ENCODE results near the gene ASXL1.
"Not testable (repeated sequence)": the region's sequence is repeated elsewhere in the genome, so short reads cannot be mapped to it uniquely, and the experiment has no call there.

ASXL1 gene

GRCh38 chr20:32357869-32358631 is at the start of gene ASXL1:
TSS of gene ASXL1 (plus strand) at chr20:32358331. CDS start at chr20:32358776, 445 bp downstream.
- DNase-seq, result peak; percentile 98

DNA sequence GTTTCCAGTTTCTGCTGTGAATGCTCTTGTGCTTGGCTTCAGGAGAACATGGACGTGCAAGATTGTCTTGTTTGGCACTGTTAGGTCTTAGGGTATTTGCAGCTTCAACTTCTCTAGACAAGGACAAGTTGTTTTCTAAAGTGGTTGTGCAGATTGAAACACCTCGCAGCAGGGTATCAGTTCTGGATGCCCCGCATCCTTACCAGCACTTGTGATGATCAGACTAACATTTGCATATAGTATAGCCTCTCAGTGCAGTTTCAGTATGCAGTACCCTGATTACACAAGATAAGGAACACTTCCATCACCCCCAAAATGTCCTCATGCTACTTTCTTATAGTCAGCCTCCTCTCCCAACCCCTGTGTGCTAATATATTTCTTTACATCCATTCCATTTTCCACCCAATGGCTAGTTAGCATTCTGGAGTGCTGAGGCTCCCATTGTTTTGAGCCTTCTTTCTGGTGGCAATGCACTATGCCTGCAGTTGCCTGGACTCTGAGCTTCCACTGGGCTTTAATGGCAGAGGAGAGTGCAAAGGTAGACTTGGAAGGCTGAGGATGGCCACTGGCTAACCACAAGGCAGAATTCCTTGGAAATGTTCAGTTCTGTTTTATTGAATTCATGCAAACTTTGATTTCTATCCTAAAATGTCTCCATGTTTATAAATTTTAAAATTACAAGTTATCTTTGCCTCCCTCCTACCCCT is 45.3 kb upstream of the ASXL1 start:
- no peak for DNase-seq

DNA sequence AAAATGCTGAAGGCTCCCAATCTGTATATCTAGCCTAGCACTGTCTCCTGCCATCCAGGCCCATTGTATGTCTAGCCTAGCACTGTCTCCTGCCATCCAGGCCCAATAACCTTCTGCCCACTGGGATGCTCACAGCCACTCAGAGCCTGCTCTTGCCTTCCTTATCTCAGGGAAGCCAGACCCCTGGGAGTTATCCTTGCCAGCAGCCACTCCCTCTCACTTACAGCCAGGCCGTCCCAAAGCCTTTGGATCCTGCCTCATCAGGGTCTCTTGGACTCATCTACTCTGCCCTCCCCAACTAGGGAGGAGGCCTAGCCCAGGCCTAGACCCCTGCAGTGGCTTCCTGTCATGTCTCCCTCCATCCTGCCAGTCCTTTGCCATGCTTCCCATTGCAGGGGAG is 43.4 kb upstream of the ASXL1 start:
- no peak for DNase-seq

DNA sequence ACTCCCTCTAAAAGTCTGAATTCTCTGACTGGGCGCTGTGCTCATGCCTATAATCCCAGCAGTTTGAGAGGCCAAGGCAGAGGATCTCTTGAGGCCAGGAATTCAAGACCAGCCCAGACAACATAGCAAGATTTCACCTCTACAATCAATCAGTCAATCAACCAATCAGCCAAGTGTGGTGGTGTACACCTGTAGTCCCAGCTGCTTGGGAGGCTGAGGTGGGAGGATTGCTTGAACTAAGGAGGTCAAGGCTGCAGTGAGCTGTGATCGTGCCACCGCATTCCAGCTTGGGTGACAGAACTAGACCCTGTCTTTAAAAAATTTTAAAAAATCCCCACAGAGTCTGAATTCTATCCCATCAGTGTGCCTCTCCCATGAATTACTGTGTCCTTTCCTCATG is 42.7 kb upstream of the ASXL1 start:
- no peak for DNase-seq

GRCh38 chr20:32315891-32316290 is 42.2 kb upstream of the ASXL1 start:
- DNase-seq, result no peak

DNA sequence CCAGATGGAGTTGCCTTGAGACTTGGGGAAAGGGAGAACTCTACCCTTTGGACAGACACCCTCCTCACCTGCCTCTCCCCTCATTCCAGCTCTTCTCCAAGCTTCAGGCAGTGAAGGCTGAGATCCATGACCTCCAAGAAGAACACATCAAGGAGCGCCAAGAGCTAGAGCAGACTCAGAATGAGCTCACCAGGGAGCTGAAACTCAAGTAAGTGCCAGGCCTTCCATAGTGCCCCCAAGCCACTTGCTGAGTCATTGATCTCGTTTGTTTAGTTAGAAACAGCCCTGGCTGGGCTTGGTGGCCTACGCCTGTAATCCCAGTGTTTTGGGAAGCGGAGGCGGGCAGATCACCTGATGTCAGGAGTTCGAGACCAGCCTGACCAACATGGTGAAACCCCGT is 41.5 kb upstream of the ASXL1 start:
- DNase-seq, result no peak

- DNase-seq, result no peak
Measured at GRCh38 chr20:32319100-32319499, 39.0 kb upstream of the ASXL1 start.

DNA sequence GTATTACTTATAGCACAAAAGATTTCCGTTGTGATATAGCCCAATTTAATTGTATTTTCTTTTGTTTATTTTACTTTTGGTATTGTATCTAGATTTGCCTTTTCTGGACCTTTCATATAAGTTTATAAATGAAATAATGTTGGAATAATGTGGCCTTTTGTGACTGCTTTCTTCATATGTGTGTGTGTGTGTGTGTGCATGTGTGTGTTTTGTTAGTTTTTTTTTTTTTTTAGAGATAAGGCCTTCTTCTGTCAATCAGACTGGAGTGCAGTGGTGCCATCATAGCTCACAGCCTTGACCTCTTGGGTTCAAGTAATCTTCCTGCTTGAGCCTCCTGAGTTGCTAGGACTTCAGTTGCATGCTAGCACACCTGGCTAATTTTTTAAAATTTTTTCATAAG is 37.8 kb upstream of the ASXL1 start:
- no peak for DNase-seq

DNA sequence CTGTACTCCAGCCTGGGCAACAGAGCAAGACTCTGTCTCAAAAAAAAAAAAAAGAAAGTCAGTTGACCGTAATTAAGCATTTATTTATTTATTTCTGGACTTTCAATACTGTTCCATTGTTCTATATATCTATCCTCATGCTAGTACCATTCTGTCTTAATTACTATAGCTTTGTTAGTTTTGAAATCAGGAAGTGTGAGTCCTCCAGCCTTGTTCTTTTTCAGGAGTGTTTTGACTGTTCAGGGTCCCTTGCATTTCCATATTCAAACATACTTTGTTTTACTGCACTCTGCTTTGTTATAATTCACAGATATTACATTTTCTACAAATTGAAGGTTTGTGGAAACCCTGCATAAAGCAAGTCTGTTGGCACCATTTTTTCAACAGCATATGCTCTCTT is 36.7 kb upstream of the ASXL1 start:
- DNase-seq, result no peak

- not testable (repeated sequence) for DNase-seq
Measured at GRCh38 chr20:32322260-32322659, 35.9 kb upstream of the ASXL1 start.

- not testable (repeated sequence) for DNase-seq
Measured at GRCh38 chr20:32323761-32324160, 34.4 kb upstream of the ASXL1 start.

DNA sequence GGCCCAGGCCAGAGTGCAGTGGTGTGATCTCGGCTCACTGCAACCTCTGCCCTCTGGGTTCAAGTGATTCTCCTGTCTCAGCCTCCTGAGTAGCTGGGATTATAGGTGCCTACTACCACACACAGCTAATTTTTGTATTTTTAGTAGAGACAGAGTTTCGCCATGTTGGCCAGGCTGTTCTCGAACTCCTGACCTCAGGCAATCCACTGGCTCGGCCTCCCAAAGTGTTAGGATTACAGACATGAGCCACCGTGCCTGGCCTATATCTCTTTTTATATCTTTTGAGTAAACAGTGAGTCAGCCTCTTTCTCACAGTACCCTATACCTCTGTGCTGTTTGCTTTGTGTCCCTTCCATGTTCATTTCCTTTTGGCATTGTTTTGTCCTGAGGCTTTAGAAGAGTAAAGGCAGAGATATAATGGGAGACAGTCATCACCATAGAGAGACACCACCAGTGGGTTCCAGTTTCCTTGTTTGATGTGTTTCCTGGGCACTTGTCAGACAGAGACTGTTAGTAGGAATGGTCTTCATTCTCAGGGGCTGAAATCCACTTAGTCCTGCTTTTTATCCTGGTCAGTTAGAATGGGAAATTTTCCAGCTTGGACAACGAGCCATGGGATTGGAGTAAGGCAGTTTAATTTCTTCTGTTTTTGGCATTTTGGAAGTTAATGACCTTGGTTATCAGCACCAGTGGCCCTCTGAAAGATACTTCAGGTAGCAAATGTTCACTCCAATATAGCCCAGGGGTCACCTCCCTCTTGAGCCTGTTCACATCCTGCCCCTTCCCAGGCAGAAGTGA is 32.2 kb upstream of the ASXL1 start:
- peak; percentile 65 to 83 for DNase-seq

- DNase-seq, result peak; percentile 50 to 68
Measured at GRCh38 chr20:32326504-32326845, 31.7 kb upstream of the ASXL1 start.

DNA sequence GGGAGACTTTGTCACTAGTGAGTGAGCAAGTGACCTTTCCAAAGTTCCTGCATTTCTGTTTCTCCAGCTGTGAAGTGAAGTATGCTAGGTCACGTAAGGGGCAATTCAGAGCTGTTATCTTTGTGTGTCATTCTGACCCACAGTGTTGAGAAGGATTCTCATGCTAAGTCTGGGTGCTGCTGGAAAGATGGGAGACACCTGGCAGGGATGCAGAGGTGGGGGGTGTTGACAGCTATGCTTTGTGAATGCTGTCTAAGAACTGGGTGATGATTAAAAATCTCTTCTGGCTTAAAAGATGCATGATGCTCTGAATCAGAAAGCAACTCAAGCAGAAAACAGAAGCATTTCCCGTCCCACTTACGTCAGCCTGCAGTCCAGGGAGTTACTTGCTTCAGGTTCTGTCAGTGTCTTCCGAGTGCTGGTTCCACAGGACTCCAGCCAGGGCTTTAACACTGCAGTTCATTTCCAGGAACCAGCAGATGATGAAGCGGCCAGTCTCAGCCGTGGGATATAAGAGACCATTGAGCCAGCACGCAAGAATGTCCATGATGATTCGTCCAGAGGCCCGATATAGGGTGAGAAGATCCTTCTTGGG is 30.9 kb upstream of the ASXL1 start:
- no peak for DNase-seq

GRCh38 chr20:32329817-32330554 is 28.1 kb upstream of the ASXL1 start:
- DNase-seq, result peak in 1 of 2 experiments; percentile 6

DNA sequence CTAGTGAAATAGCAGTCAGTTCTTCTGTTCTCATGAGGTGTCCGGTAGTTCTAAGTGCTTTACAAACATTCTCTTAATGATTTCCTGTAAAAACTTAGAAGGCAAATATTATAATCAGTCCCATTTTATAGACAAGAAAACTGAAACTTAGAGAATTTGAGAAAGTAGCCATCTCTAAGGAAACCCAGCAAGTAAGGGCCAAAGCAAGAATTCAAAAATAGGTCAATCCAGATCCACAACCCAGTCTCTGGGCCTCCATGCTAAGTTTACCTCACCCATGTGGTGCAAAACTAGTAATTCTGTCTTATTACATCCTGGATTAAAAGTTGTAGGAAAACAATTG is 27.6 kb upstream of the ASXL1 start:
- no peak for DNase-seq

DNA sequence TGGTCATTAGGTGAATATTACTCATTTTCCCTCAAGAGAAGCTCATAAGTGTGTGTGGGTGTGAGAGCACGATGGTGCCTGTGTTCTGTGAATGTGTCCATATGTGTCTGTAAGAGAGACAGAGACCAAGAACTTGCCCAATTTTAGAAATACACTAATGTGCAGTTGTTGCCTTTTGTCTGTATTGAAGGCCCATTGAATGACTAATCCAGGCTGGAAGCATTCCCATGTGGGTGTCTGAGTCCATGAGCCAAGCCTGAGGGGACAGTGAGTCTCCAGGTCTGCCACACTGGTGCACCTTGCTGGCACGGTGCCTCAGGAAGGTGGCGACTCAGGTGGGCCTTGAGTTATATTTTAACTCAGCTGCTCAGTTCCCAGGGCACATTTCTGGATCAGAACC is 25.5 kb upstream of the ASXL1 start:
- no peak for DNase-seq

GRCh38 chr20:32333181-32333987 is 24.7 kb upstream of the ASXL1 start:
- no peak for DNase-seq

DNA sequence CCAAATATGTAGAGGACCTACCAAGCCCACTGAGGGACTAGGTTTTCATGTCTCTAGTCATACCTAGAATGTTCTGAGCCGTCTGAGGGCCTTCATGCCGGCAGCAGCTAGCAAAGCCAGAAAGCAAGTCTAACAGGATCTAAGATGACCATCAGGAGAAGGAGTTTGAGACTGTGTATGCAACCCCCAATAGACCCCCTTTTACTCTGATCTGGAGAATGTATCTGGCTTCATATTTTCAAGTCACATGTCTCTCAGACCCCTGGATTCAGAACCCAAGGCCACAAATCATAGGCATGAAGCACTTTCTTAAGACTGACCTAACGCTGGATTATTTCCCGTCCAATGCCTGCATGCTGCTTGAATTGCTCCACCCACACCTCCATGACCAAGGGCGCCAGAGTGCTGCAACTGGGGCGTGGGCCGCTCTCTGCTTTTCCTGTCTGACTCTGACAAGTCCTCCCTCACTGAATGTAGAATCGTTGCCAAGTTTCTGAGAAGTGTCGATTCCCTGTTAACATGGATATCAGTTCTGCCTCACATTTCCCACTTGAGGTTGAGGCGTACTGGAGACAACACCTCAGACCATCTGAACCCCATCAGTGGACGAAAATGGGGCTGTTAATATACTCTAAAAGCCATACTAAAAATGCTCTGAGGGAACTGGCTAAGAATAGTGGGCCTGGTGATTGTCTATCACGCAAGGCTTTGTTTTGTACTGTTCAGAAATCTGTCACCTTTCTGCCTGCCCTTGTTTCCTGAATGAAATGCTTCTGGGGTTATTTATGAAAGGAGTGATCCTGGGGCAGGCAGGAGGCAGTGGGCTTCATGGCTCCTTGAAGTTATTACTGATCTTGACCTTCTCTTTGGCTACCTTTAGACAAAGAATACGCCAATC is 23.9 kb upstream of the ASXL1 start:
- no peak for DNase-seq

DNA sequence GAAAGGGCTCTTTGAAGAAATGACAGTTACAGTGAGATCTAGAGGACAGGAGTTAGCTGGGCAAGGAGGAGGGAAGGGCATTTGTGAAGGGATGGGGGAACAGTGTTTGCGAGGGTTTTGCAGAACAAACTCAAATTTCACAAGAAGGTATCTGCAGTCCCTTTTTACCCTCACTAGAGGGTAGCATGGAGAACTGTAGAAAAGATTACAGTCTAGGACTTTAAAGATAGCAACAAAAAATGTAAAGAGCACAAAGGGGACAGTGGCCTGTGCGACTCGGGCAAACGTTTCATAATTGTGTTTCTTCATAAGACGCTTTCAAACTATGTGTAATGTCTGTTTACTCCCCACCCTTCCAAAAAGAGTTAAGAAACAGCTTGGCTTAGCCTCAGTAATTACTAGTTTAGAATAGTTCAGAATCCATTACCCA is 21.2 kb upstream of the ASXL1 start:
- DNase-seq, result peak in 1 of 2 experiments; percentile 17
